H1 (cell line): Measurements from ENCODE around the gene CD276. TPM values are rescaled to one million over a fixed set of nuclear protein-coding genes. Genes with fewer than 3 reads are reported as not detected.

ENCODE experiments used
- CTCF ChIA-PET: fragments of 300-600 bp; sonication (Branson Sonifier 250); formaldehyde crosslinking; loops from one replicate; lab custom pipeline; 2021; ENCODE audit not compliant: partially characterized antibody; lab: Charles Lee
- POLR2A ChIA-PET: fragments of 300-600 bp; sonication (Branson Sonifier 250); formaldehyde crosslinking; loops from one replicate; lab custom pipeline; 2021; ENCODE audit warnings: inconsistent platforms; ENCODE audit not compliant: partially characterized antibody; lab: Charles Lee
- DNase-seq, 2 experiments: peaks; one replicate each; pipeline versions ENCODE4 v3.0.0 to v3.0.0-alpha.2; 2010 to 2022; ENCODE audit warnings: low spot score in 2 of 2, low read depth in 1 of 2, mixed read lengths in 1 of 2
- FAIRE-seq: peaks from 2 replicates; lab custom pipeline; 2011; peaks lifted over from hg19 to GRCh38; lab: Jason Lieb, UNC
- H2AFZ ChIP-seq: 2 replicates; pipeline ENCODE4 v1.8.1; 2012; ENCODE audit warnings: low read length, inconsistent platforms
- H2AK5ac ChIP-seq: 2 replicates; pipeline ENCODE4 v1.6.1; 2013; ENCODE audit warnings: low read depth, low read length
- H2BK120ac ChIP-seq: replicated peaks from 2 replicates; pipeline ENCODE3; 2013; ENCODE audit warnings: low read depth, low read length, inconsistent platforms
- H2BK12ac ChIP-seq: 2 replicates; pipeline ENCODE4 v1.6.1; 2013; ENCODE audit warnings: low read depth, low read length
- H2BK15ac ChIP-seq: 2 replicates; pipeline ENCODE4 v1.6.1; 2013; ENCODE audit warnings: low read length
- H2BK20ac ChIP-seq: 2 replicates; pipeline ENCODE4 v1.6.1; 2013; ENCODE audit warnings: low read length
- H2BK5ac ChIP-seq: 2 replicates; pipeline ENCODE4 v1.6.1; 2013; ENCODE audit warnings: low read depth, low read length
- H3K14ac ChIP-seq: 2 replicates; pipeline ENCODE4 v1.6.1; 2013; ENCODE audit warnings: inconsistent platforms; ENCODE audit not compliant: insufficient read length
- H3K18ac ChIP-seq: 2 replicates; pipeline ENCODE4 v1.6.1; 2013; ENCODE audit warnings: low read length; ENCODE audit errors: extremely low read depth
- H3K23ac ChIP-seq: 2 replicates; pipeline ENCODE4 v1.6.1; 2013; ENCODE audit warnings: inconsistent platforms; ENCODE audit not compliant: insufficient read length
- H3K23me2 ChIP-seq: 2 replicates; pipeline ENCODE4 v1.6.1; 2013; ENCODE audit warnings: low read depth, low read length
- H3K27ac ChIP-seq: 2 replicates; pipeline ENCODE4 v1.6.1; 2011; ENCODE audit warnings: low read depth, low read length, inconsistent platforms
- H3K27me3 ChIP-seq, 4 experiments: replicated peaks in 1 of 4; 1 replicate in 1 of 4; 2 replicates in 3 of 4; pipeline versions ENCODE4 v1.6.1 to v1.8.1; 2011 to 2013; ENCODE audit warnings: low read length in 3 of 4, mild to moderate bottlenecking in 3 of 4, inconsistent platforms in 2 of 4, mixed read lengths in 2 of 4, moderate library complexity in 1 of 4; ENCODE audit not compliant: control insufficient read depth in 3 of 4, insufficient read depth in 3 of 4; ENCODE audit errors: extremely low read depth in 1 of 4
- H3K36me3 ChIP-seq, 4 experiments: 2 replicates each; pipeline versions ENCODE4 v1.6.1 to v1.8.1; 2011 to 2013; ENCODE audit warnings: mild to moderate bottlenecking in 4 of 4, low read length in 3 of 4, moderate library complexity in 2 of 4, control low read depth in 1 of 4, inconsistent platforms in 1 of 4; ENCODE audit not compliant: insufficient read depth in 4 of 4, control insufficient read depth in 2 of 4
- H3K4ac ChIP-seq: replicated peaks from 2 replicates; pipeline ENCODE3; 2013; ENCODE audit warnings: low read length, low read depth, mixed read lengths, inconsistent platforms; ENCODE audit not compliant: insufficient read length
- H3K4me1 ChIP-seq, 4 experiments: replicated peaks in 1 of 4; 1 replicate in 1 of 4; 2 replicates in 3 of 4; pipeline versions ENCODE4 v1.6.1 to v1.8.1; 2011 to 2013; ENCODE audit warnings: low read length in 3 of 4, inconsistent platforms in 2 of 4, mixed read lengths in 1 of 4; ENCODE audit not compliant: insufficient read depth in 4 of 4, control insufficient read depth in 3 of 4
- H3K4me2 ChIP-seq, 2 experiments: 2 replicates each; pipeline versions ENCODE4 v1.6.1 to v1.8.1; 2011 to 2013; ENCODE audit warnings: low read depth in 2 of 2, low read length in 2 of 2, control low read depth in 1 of 2, inconsistent platforms in 1 of 2, mild to moderate bottlenecking in 1 of 2; ENCODE audit not compliant: insufficient read depth in 1 of 2
- H3K4me3 ChIP-seq, 4 experiments: fragments of 200-600, 300-600 bp in 1 of 4; sonication (generic), shearing (Covaris generic), sonication (Bioruptor Twin) in 1 of 4; 2 replicates each; pipeline versions ENCODE4 v1.5.1 to v1.8.1; 2011 to 2016; ENCODE audit warnings: low read length in 4 of 4, low read depth in 3 of 4, control low read depth in 2 of 4, inconsistent platforms in 2 of 4, mild to moderate bottlenecking in 2 of 4, mixed read lengths in 1 of 4, moderate library complexity in 1 of 4; ENCODE audit not compliant: insufficient read depth in 2 of 4; ENCODE audit errors: extremely low read depth in 1 of 4
- H3K56ac ChIP-seq: replicated peaks from 2 replicates; pipeline ENCODE3; 2013; ENCODE audit warnings: low read depth, mild to moderate bottlenecking, mixed read lengths, low read length, inconsistent platforms; ENCODE audit not compliant: insufficient read length
- H3K79me1 ChIP-seq: 2 replicates; pipeline ENCODE4 v1.6.1; 2013; ENCODE audit warnings: low read depth, low read length, control low read depth
- H3K79me2 ChIP-seq, 2 experiments: 2 replicates each; pipeline versions ENCODE4 v1.6.1 to v1.8.1; 2012 to 2013; ENCODE audit warnings: low read length in 2 of 2, mild to moderate bottlenecking in 2 of 2, inconsistent platforms in 1 of 2; ENCODE audit not compliant: insufficient read depth in 2 of 2, control insufficient read depth in 1 of 2
- H3K9ac ChIP-seq, 4 experiments: replicated peaks in 1 of 4; 1 replicate in 1 of 4; 2 replicates in 3 of 4; pipeline versions ENCODE4 v1.6.1 to v1.8.1; 2011 to 2013; ENCODE audit warnings: low read depth in 3 of 4, low read length in 3 of 4, control low read depth in 2 of 4, mild to moderate bottlenecking in 2 of 4, moderate library complexity in 2 of 4, inconsistent platforms in 1 of 4; ENCODE audit errors: extremely low read depth in 1 of 4
- H3K9me3 ChIP-seq, 2 experiments: 2 replicates each; pipeline versions ENCODE4 v1.6.1 to v1.8.1; 2012 to 2013; ENCODE audit warnings: mild to moderate bottlenecking in 2 of 2, moderate library complexity in 2 of 2, control low read depth in 1 of 2, inconsistent platforms in 1 of 2, low read depth in 1 of 2, low read length in 1 of 2, mixed read lengths in 1 of 2; ENCODE audit not compliant: insufficient read depth in 2 of 2
- H4K20me1 ChIP-seq, 2 experiments: replicated peaks in 1 of 2; 2 replicates each; pipeline versions ENCODE3 to v1.8.1; 2011 to 2013; ENCODE audit warnings: inconsistent platforms in 2 of 2, low read length in 2 of 2, mild to moderate bottlenecking in 1 of 2; ENCODE audit not compliant: insufficient read depth in 2 of 2, control insufficient read depth in 1 of 2
- H4K5ac ChIP-seq: 2 replicates; pipeline ENCODE4 v1.6.1; 2013; ENCODE audit warnings: low read length, low read depth, mixed read lengths, inconsistent platforms; ENCODE audit not compliant: insufficient read length
- H4K8ac ChIP-seq: 2 replicates; pipeline ENCODE4 v1.8.0; 2013; ENCODE audit warnings: mild to moderate bottlenecking, moderate library complexity, low read length, inconsistent platforms; ENCODE audit not compliant: insufficient read depth; ENCODE audit errors: extremely low read depth
- H4K91ac ChIP-seq: replicated peaks from 2 replicates; pipeline ENCODE3; 2013; ENCODE audit warnings: low read length, mixed read lengths, inconsistent platforms; ENCODE audit not compliant: insufficient read length
- BCL11A ChIP-seq, 2 experiments: IDR thresholded peaks; one replicate each; pipeline ENCODE4 v1.6.1; 2011; ENCODE audit warnings: low read depth in 2 of 2, low read length in 2 of 2, mild to moderate bottlenecking in 2 of 2
- BRCA1 ChIP-seq: IDR thresholded peaks from 2 replicates; pipeline ENCODE4 v1.6.1; 2012; ENCODE audit warnings: low read depth, low read length, improper control_type of control experiment
- CHD2 ChIP-seq: IDR thresholded peaks from 2 replicates; pipeline ENCODE4 v1.6.1; 2012; ENCODE audit warnings: low read length, improper control_type of control experiment
- E2F6 ChIP-seq: IDR thresholded peaks from 2 replicates; pipeline ENCODE4 v1.6.1; 2012; ENCODE audit warnings: inconsistent platforms
- HDAC2 ChIP-seq, 2 experiments: fragments of 300-600 bp in 1 of 2; sonication (generic) in 1 of 2; IDR thresholded peaks; 2 replicates each; pipeline ENCODE4 v1.6.1; 2011 to 2012; ENCODE audit warnings: low read depth in 2 of 2, low read length in 2 of 2, mild to moderate bottlenecking in 2 of 2, moderate library complexity in 2 of 2, borderline replicate concordance in 1 of 2, inconsistent platforms in 1 of 2
- MAFK ChIP-seq: IDR thresholded peaks from 2 replicates; pipeline ENCODE4 v1.6.1; 2012; ENCODE audit warnings: low read depth, mild to moderate bottlenecking, improper control_type of control experiment, low read length
- WGBS, 2 experiments: shearing (Covaris generic) in 1 of 2; methylation state at CpG; one replicate each; pipeline versions ENCODE4 v1.1.6 to v1.1.7; 2013 to 2015; ENCODE audit warnings: low lambda C conversion rate in 2 of 2, mixed read lengths in 2 of 2, inconsistent platforms in 1 of 2, low coverage in 1 of 2, missing lambda C conversion rate in 1 of 2; ENCODE audit not compliant: insufficient replicate concordance in 2 of 2, insufficient coverage in 1 of 2, insufficient read length in 1 of 2; ENCODE audit errors: extremely low coverage in 1 of 2, missing lambda C conversion rate in 1 of 2; 5-methylcytosine and 5-hydroxymethylcytosine counted together
- polyA plus RNA-seq, 7 experiments: library from polyadenylated mRNA; depleted of rRNA in 3 of 7; stranded (reverse) in 5 of 7; unstranded in 2 of 7; fragments of >200 nt in 5 of 7; fragments of 200-250 nt in 2 of 7; gene quantifications; 1 replicate in 5 of 7; 2 replicates in 1 of 7; 4 replicates in 1 of 7; pipeline versions ENCODE4 v1.2.1 to v1.2.3, GENCODE V29; 2011 to 2013; ENCODE audit warnings: missing spikeins in 2 of 7, mixed read lengths in 2 of 7
- total RNA-seq: library from RNA; stranded (reverse); fragmentation: NEBNext Ultra II Directional; extraction: Animal tissue kit (Norgen Biotek cat#: 25700); gene quantifications from 2 replicates; pipeline ENCODE4 v1.2.1, GENCODE V29; 2021

Gene CD276
- total and polyA plus RNA-seq, 2 of the 8 experiments (the other 6 are each of a cell fraction or from before 2014, with no cell fraction given), result 156 to 158 TPM

GRCh38 chr15:73755481-73755880 lies 71.3 kb downstream of the CD276 start:
- Histone ChIP-seq H3K23ac (no peak overlapping the region), H3K4me3 (no peak overlapping the region), H3K4ac (no peak overlapping the region), H2BK12ac (no peak overlapping the region; the same call in 1 of the 2 replicates), H3K36me3 (no peaks in the 10 kb centered on the region), H3K56ac (no peak overlapping the region), H2BK15ac (no peak overlapping the region), H2BK5ac (no peak overlapping the region), H4K20me1 (no peaks in the 10 kb centered on the region), H3K4me1 (peaks cover 11 to 19% (median 14%) of the 10 kb centered on the region in 4 experiments), H2AK5ac (no peak overlapping the region), H3K27me3 (peaks cover 0 to 24% (median 13%) of the 10 kb centered on the region in 4 experiments; a peak in 6 of 7 replicates), H3K4me2 (no peak overlapping the region), H3K79me2 (no peaks in the 10 kb centered on the region), H3K27ac (no peak overlapping the region), H3K79me1 (no peaks in the 10 kb centered on the region), H3K14ac (no peak overlapping the region), H4K8ac (no peak overlapping the region), H2BK20ac (peak overlapping the region; percentile 40; the same call in 1 of the 2 replicates), H3K18ac (no peak overlapping the region), H2BK120ac (no peak overlapping the region), H4K91ac (no peak overlapping the region), H2AFZ (no peak overlapping the region), H4K5ac (no peak overlapping the region), H3K9me3 (no peaks in the 10 kb centered on the region), H3K9ac (no peak overlapping the region), H3K23me2 (peaks cover 16% of the 10 kb centered on the region; the same call in 1 of the 2 replicates)
- DNase-seq (no peak), FAIRE-seq (no peak)
- CTCF ChIA-PET, result interaction anchor here (0.8 to 1.2 kb wide), 2 partner anchors 118 to 408 kb away, joined by 3 to 4 read pairs; partner anchors contain the start of gene TBC1D21
- POLR2A ChIA-PET, result interaction anchor here (0.7 kb wide), 1 partner anchor 133 kb away, joined by 3 read pairs; no protein-coding TSS in a partner anchor
- 94% methylated on average over 5 of the region's 5 CpGs; no CpG with 5 or more reads in 1 of the 2 experiments for WGBS, 2 experiments
- TF ChIP-seq HDAC2 (IDR thresholded peaks at IDR 0.05; ENCODE audit: borderline replicate concordance in 1 of 2, low read depth in 2 of 2, low read length in 2 of 2) (no peak), CHD2 (no peak), E2F6 (no peak), BCL11A (IDR thresholded peaks at IDR 0.05; ENCODE audit: low read depth in 2 of 2, low read length in 2 of 2) (no peak), BRCA1 (no peak), MAFK (no peak)
